ENCODE results near the gene PHTF2. TPM values are rescaled to one million over a fixed set of nuclear protein-coding genes. Genes with fewer than 3 reads are reported as not detected.

Gene PHTF2
- total and polyA plus RNA-seq, 8 donors: 16.2 to 40.8 (median 30.5) TPM

DNA sequence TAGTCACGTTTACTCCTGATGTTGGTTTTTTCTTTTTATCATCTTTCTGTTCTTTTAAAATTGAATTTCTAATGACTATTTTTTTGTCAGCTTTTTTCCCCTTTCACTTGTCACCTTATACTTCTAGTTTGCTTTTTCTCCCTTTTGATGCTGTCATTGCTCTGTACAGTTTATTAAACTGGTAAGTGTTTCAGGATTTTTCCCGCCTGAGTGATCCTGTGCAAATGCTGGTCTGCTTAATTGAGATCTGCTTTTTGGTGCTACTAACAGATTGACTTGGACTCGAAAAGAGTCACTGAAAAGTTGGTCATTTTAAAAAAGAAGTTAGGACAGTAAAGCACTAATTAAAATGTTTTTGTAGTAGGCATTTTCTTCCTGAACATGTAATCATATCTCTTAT lies 95.2 kb downstream of the PHTF2 start:
- intact Hi-C loops (cut with DNase I): no loop called here
- TF ChIP-seq, protein P1, sequence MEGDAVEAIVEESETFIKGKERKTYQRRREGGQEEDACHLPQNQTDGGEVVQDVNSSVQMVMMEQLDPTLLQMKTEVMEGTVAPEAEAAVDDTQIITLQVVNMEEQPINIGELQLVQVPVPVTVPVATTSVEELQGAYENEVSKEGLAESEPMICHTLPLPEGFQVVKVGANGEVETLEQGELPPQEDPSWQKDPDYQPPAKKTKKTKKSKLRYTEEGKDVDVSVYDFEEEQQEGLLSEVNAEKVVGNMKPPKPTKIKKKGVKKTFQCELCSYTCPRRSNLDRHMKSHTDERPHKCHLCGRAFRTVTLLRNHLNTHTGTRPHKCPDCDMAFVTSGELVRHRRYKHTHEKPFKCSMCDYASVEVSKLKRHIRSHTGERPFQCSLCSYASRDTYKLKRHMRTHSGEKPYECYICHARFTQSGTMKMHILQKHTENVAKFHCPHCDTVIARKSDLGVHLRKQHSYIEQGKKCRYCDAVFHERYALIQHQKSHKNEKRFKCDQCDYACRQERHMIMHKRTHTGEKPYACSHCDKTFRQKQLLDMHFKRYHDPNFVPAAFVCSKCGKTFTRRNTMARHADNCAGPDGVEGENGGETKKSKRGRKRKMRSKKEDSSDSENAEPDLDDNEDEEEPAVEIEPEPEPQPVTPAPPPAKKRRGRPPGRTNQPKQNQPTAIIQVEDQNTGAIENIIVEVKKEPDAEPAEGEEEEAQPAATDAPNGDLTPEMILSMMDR (IDR thresholded peaks at IDR 0.05): no peak
- H3K27ac ChIP-seq: no peak overlapping the region
- DNase-seq (no peak), ATAC-seq (no peak)
- H3K9me3 ChIP-seq: no peaks in the 10 kb centered on the region
- no peaks in the 10 kb centered on the region for H3K27me3 ChIP-seq
- H3K36me3 ChIP-seq: no peaks in the 10 kb centered on the region
- no peak overlapping the region for H3K4me3 ChIP-seq
- no peaks in the 10 kb centered on the region for H3K4me1 ChIP-seq

DNA sequence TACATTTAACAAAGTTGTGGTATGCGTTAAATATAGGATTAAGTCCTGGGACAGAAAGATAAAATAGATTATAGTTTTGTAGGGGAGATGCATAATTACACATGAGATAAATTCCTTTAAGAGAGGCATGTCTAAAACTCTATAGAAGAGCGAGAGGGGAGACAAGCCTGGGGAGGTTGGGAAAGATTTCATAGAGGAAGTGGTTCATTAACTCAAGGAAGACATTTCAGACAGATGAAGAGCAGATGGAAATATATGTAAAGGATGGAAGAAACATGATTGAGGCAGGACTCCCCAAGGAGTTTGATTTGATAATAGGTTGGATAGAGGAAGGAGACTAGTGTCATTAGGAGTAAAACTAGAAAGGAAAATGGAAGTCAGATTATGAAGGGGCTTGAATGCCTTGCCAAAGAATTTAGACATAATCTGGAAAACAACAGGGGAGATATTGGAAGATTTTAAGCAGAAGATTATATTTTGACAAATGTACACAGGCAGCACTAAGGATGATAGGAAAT lies 96.1 kb downstream of the PHTF2 start:
- H3K36me3 ChIP-seq: no peaks in the 10 kb centered on the region
- TF ChIP-seq, protein P1 (IDR thresholded peaks at IDR 0.05): no peak
- H3K4me3 ChIP-seq: no peak overlapping the region
- DNase-seq (no peak), ATAC-seq (no peak)
- no peaks in the 10 kb centered on the region for H3K9me3 ChIP-seq
- intact Hi-C loops (cut with DNase I): no loop called here
- H3K27ac ChIP-seq: no peak overlapping the region
- H3K27me3 ChIP-seq: no peaks in the 10 kb centered on the region
- H3K4me1 ChIP-seq: no peaks in the 10 kb centered on the region

DNA sequence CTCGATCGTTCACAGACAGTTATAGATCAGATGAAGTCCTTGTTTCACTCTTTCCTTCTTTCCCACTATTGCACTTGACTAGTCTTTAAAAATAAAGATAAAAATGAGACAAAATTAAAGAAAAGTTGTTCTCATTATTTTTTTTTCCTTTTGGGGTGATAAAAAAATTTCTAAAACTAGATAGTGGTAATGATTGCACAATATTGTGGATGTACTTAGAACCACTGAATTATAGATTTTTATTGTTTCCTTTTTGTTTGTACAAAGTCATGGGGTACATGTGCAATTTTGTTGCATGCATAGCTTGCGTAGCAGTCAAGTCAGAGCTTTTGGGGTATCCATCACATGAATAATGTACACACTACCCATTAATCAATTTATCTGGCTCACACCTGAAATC lies 97.3 kb downstream of the PHTF2 start:
- Histone ChIP-seq H3K9me3 (no peaks in the 10 kb centered on the region), H3K4me3 (no peak overlapping the region), H3K4me1 (no peaks in the 10 kb centered on the region), H3K27ac (no peak overlapping the region), H3K27me3 (no peaks in the 10 kb centered on the region), H3K36me3 (peaks cover 0 to 1% of the 10 kb centered on the region in 2 donors)
- ATAC-seq: no peak
- DNase-seq: no peak
- TF ChIP-seq, protein P1 (IDR thresholded peaks at IDR 0.05): no peak
- intact Hi-C loops (cut with DNase I): no loop called here

DNA sequence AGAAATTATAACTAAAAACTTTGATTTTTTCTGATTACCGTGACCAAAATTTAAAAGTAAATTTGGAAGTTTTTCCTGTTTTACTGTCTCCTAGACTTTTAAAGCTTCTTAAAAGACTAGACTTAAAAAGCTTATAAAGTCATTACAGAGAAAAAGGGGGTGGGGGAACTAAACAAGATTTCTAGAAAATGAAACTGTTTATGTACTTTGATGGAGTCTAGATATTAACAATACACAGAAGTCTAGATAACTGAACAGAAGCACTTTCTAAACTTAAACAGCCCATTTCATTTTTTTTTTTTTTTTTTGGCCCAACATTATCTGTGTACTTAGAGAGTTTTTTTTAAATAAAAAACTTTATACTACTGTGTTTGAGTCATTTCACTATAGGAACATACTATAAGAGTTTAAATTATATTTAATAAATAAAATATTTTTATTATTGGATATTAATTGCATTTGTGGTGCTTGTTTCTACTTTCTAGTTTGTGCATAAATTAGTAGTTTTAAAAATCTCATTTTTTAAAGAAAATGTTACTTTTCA lies 98.5 kb downstream of the PHTF2 start:
- Histone ChIP-seq H3K27ac (no peak overlapping the region), H3K4me1 (no peaks in the 10 kb centered on the region), H3K36me3 (peaks cover 0 to 3% of the 10 kb centered on the region in 2 donors), H3K9me3 (no peaks in the 10 kb centered on the region), H3K27me3 (no peaks in the 10 kb centered on the region), H3K4me3 (no peak overlapping the region)
- intact Hi-C loops (cut with DNase I): no loop called here
- DNase-seq (no peak), ATAC-seq (no peak)
- TF ChIP-seq, protein P1 (IDR thresholded peaks at IDR 0.05): no peak

DNA sequence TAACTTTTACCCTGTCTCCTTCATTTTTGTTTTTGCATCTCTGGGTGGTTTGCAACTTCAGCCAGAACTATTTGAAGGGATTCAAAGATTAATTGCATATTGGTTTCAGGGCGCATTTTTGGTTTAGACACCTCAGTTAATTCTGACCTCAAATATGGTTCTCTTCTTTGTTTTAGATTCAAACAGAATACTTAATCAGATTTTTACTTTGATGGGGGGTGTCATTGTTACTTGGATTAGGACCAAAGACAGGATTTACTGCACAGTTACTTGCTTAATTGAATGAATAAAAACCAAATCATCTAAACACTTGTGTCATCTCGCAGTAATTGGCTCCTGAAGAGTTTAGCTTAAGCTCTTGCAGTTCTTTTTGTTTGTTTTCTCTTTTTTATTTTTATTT lies 100.9 kb downstream of the PHTF2 start:
- Histone ChIP-seq H3K4me3 (no peak overlapping the region), H3K9me3 (no peaks in the 10 kb centered on the region), H3K27me3 (no peaks in the 10 kb centered on the region), H3K27ac (no peak overlapping the region), H3K36me3 (peaks cover 0 to 3% of the 10 kb centered on the region in 2 donors), H3K4me1 (no peaks in the 10 kb centered on the region)
- ATAC-seq (no peak), DNase-seq (no peak)
- intact Hi-C loops (cut with DNase I): no loop called here
- TF ChIP-seq, protein P1 (IDR thresholded peaks at IDR 0.05): no peak
